ENCODE measurements around the gene OR9Q2. TPM values are rescaled to one million over a fixed set of nuclear protein-coding genes. Genes with fewer than 3 reads are reported as not detected.

The OR9Q2 gene, protein sequence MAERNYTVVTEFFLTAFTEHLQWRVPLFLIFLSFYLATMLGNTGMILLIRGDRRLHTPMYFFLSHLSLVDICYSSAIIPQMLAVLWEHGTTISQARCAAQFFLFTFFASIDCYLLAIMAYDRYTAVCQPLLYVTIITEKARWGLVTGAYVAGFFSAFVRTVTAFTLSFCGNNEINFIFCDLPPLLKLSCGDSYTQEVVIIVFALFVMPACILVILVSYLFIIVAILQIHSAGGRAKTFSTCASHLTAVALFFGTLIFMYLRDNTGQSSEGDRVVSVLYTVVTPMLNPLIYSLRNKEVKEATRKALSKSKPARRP
- total RNA-seq (2021; fragmentation: NEBNext Ultra II Directional; extraction: Animal tissue kit (Norgen Biotek cat#: 25700)), result not detected
- long read RNA-seq, result 0 reads

- DNase-seq, result no peak
- Mint-ChIP-seq H3K9me3 (no peaks in the 10 kb centered on the region), H3K36me3 (ENCODE audit: low read depth) (no peaks in the 10 kb centered on the region), H3K27me3 (ENCODE audit: insufficient read depth) (peaks cover 11% of the 10 kb centered on the region), H3K27ac (no peak within 1 kb of the TSS), H3K4me1 (ENCODE audit: low read depth) (no peaks in the 10 kb centered on the region), H3K4me3 (no peak within 1 kb of the TSS)
- TF ChIP-seq, protein P1, sequence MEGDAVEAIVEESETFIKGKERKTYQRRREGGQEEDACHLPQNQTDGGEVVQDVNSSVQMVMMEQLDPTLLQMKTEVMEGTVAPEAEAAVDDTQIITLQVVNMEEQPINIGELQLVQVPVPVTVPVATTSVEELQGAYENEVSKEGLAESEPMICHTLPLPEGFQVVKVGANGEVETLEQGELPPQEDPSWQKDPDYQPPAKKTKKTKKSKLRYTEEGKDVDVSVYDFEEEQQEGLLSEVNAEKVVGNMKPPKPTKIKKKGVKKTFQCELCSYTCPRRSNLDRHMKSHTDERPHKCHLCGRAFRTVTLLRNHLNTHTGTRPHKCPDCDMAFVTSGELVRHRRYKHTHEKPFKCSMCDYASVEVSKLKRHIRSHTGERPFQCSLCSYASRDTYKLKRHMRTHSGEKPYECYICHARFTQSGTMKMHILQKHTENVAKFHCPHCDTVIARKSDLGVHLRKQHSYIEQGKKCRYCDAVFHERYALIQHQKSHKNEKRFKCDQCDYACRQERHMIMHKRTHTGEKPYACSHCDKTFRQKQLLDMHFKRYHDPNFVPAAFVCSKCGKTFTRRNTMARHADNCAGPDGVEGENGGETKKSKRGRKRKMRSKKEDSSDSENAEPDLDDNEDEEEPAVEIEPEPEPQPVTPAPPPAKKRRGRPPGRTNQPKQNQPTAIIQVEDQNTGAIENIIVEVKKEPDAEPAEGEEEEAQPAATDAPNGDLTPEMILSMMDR (IDR thresholded peaks at IDR 0.05), result no peak
These were observed at the start of gene OR9Q2 for GRCh38 chr11:58188770-58189169. TSS of gene OR9Q2 (plus strand) at chr11:58189070. CDS start at chr11:58190491, 1,421 bp downstream.

DNA sequence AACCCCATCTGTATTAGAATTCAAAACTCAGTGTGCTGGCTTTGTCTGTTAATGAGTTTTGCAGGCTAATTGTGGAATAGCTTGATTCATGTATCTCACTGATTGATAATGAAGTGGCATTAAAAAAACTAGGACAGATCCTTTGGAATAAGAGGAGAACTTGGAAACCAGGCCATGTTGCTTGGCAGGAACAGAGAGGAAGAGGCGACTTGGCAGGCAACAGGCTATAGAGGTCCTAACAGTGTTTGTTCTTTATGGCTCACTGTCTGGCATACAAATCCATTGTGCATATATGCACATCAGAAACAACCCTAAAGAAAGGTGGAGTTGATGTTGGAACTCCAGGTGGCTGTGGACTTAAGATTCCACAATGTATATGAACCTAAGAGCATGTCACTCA is 46.1 kb upstream of the OR9Q2 start:
- no peak overlapping the region for H3K27ac Mint-ChIP-seq
- H3K4me3 Mint-ChIP-seq, result no peak overlapping the region
- no peaks in the 10 kb centered on the region for H3K9me3 Mint-ChIP-seq
- no peaks in the 10 kb centered on the region for H3K4me1 Mint-ChIP-seq (ENCODE audit: low read depth)
- H3K27me3 Mint-ChIP-seq (ENCODE audit: insufficient read depth), result peaks cover 4% of the 10 kb centered on the region
- H3K36me3 Mint-ChIP-seq (ENCODE audit: low read depth), result no peaks in the 10 kb centered on the region
- TF ChIP-seq, protein P1 (IDR thresholded peaks at IDR 0.05), result no peak
- DNase-seq, result no peak

GRCh38 chr11:58152781-58153180 is 36.1 kb upstream of the OR9Q2 start:
- peaks cover 11% of the 10 kb centered on the region; the same call in 1 of the 2 replicates for H3K27me3 Mint-ChIP-seq (ENCODE audit: insufficient read depth)
- TF ChIP-seq, protein P1 (IDR thresholded peaks at IDR 0.05), result no peak
- H3K4me1 Mint-ChIP-seq (ENCODE audit: low read depth), result no peaks in the 10 kb centered on the region
- no peaks in the 10 kb centered on the region for H3K9me3 Mint-ChIP-seq
- H3K36me3 Mint-ChIP-seq (ENCODE audit: low read depth), result no peaks in the 10 kb centered on the region
- H3K27ac Mint-ChIP-seq, result no peak overlapping the region
- no peak for DNase-seq
- H3K4me3 Mint-ChIP-seq, result no peak overlapping the region

GRCh38 chr11:58164389-58164788 is 24.5 kb upstream of the OR9Q2 start:
- TF ChIP-seq, protein P1 (IDR thresholded peaks at IDR 0.05), result no peak
- H3K27me3 Mint-ChIP-seq (ENCODE audit: insufficient read depth), result peaks cover 3% of the 10 kb centered on the region; the same call in 1 of the 2 replicates
- no peak for DNase-seq
- no peak overlapping the region for H3K27ac Mint-ChIP-seq
- H3K36me3 Mint-ChIP-seq (ENCODE audit: low read depth), result no peaks in the 10 kb centered on the region
- no peaks in the 10 kb centered on the region for H3K4me1 Mint-ChIP-seq (ENCODE audit: low read depth)
- no peaks in the 10 kb centered on the region for H3K9me3 Mint-ChIP-seq
- H3K4me3 Mint-ChIP-seq, result no peak overlapping the region

DNA sequence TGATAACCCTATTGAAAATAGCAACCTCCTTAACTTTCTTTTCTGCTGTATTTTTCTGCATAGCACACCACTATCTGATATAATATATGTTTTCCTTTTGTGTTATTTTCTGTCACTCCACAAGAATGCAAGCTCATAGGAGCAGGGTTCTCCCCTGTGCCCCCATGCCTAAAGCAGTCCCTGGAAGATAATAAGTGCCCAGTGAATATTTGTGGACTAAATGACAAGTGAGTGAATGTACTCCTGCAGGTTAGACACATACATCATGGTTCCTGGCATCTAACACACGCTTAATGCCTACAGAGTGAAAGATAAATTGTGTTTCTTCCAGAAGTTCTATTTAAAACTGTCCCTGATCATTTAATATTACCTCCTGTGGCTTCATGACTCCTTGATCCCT is 23.9 kb upstream of the OR9Q2 start:
- H3K27ac Mint-ChIP-seq, result no peak overlapping the region

More for the DNA sequence above, 23.9 kb upstream of the OR9Q2 start:
- peaks cover 3% of the 10 kb centered on the region; the same call in 1 of the 2 replicates for H3K27me3 Mint-ChIP-seq (ENCODE audit: insufficient read depth)
- TF ChIP-seq, protein P1 (IDR thresholded peaks at IDR 0.05), result no peak
- H3K4me1 Mint-ChIP-seq (ENCODE audit: low read depth), result no peaks in the 10 kb centered on the region
- no peaks in the 10 kb centered on the region for H3K9me3 Mint-ChIP-seq
- no peak overlapping the region for H3K4me3 Mint-ChIP-seq
- no peaks in the 10 kb centered on the region for H3K36me3 Mint-ChIP-seq (ENCODE audit: low read depth)
- no peak for DNase-seq
